Ascending aorta (tissue), 1 donor: Measurements from ENCODE around the gene EFHB. TPM values are rescaled to one million over a fixed set of nuclear protein-coding genes. Genes with fewer than 3 reads are reported as not detected.

Experiments
- total RNA-seq: library from RNA; depleted of rRNA; stranded (reverse); fragments of >200 nt; gene quantifications from one replicate; pipeline ENCODE4 v1.1.0, GENCODE V29; 2016

EFHB gene
- total RNA-seq, 1 donor from 2014 or later = not detected

Other genes starting within 250 kb of the EFHB start
- 54.9 TPM for gene RAB5A, start 12.9 kb upstream of the EFHB start, total RNA-seq
- not detected for gene PP2D1, start 78.0 kb upstream of the EFHB start, total RNA-seq
- gene KAT2B, start 106.2 kb upstream of the EFHB start, total RNA-seq = 10.5 TPM